ENCODE measurements around the gene DUSP1. TPM values are rescaled to one million over a fixed set of nuclear protein-coding genes. Genes with fewer than 3 reads are reported as not detected.

The DUSP1 gene, protein sequence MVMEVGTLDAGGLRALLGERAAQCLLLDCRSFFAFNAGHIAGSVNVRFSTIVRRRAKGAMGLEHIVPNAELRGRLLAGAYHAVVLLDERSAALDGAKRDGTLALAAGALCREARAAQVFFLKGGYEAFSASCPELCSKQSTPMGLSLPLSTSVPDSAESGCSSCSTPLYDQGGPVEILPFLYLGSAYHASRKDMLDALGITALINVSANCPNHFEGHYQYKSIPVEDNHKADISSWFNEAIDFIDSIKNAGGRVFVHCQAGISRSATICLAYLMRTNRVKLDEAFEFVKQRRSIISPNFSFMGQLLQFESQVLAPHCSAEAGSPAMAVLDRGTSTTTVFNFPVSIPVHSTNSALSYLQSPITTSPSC
- total RNA-seq (2022) (594 and 611 TPM in 2 replicates), Bru-seq, nascent RNA (percentile 100 among the genes with signal in this experiment), BruChase-seq, experiment 1, labeled RNA remaining after a 6-hour chase (percentile 91 among the genes with signal in this experiment), BruChase-seq, experiment 2, labeled RNA remaining after a 2-hour chase (percentile 98 among the genes with signal in this experiment)
- long read RNA-seq, transcript DUSP1-201 (4 exons, 2,019 nt) = major isoform, 2,794 of 3,013 reads
- long read RNA-seq, partial matches to known transcripts = 100 of 3,013 reads
- long read RNA-seq, other reads (novel, unspliced or antisense) = 119 of 3,013 reads

DNA sequence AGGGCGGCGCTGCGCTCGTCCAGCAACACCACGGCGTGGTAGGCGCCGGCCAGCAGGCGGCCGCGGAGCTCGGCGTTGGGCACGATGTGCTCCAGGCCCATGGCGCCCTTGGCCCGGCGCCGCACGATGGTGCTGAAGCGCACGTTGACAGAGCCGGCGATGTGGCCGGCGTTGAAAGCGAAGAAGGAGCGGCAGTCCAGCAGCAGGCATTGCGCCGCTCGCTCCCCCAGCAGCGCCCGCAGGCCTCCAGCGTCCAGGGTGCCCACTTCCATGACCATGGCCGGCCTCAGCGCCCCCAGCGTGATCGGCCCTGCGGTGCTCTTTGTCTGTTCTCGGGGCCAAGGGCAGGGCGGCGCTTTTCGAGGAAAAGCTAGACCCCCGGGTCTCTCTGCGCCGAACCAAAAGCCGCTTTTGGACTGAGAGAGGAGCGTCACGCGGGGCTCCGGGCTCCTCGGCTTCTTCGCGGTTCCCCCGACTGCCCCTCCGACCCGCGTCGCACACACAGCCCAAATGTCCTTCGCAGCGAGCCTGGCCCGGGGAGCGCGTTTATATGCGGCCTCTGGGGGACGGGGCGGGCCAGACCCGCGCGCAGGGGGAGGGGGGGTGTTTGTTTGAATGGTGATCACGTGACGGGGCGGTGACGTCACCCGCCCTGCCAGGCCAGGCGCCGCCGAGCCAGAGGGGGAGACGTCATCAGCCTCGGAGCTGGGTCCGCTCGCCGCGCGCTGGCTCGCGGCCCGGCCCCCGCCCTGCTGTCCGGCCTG lies at the start of gene DUSP1:
Gene DUSP1 (minus strand): TSS at position 521 of the 764 bp plus-strand sequence. CDS start 243 bp downstream, at position 278.
- intact Hi-C loops (cut with micrococcal nuclease) = loop anchor here (1.0 kb wide), 4 partner anchors 49 to 140 kb away; no protein-coding TSS in a partner anchor
- ChIA-PET CTCF (interaction anchor here (0.6 to 10.6 kb wide), 33 partner anchors 8 to 184 kb away, joined by 3 to 83 read pairs (median 4); no protein-coding TSS in a partner anchor), POLR2A (interaction anchor here (0.7 to 22.0 kb wide), 45 partner anchors 8 to 374 kb away, joined by 3 to 1263 read pairs (median 8); partner anchors contain the start of genes ATP6V0E1, ERGIC1 and RPL26L1)
- Mint-ChIP-seq H3K4me1 (ENCODE audit: insufficient read depth, unreplicated experiment) (peaks cover 50% of the 10 kb centered on the region), H3K27ac (ENCODE audit: low read depth, unreplicated experiment) (peak within 1 kb of the TSS; percentile 99), H3K27me3 (ENCODE audit: insufficient read depth, unreplicated experiment) (no peaks in the 10 kb centered on the region), H3K9me3 (ENCODE audit: unreplicated experiment) (no peaks in the 10 kb centered on the region), H3K4me3 (ENCODE audit: unreplicated experiment) (peak within 1 kb of the TSS; percentile 98), H3K36me3 (ENCODE audit: insufficient read depth, unreplicated experiment) (peaks cover 67% of the 10 kb centered on the region)
- TF ChIP-seq, protein P1, sequence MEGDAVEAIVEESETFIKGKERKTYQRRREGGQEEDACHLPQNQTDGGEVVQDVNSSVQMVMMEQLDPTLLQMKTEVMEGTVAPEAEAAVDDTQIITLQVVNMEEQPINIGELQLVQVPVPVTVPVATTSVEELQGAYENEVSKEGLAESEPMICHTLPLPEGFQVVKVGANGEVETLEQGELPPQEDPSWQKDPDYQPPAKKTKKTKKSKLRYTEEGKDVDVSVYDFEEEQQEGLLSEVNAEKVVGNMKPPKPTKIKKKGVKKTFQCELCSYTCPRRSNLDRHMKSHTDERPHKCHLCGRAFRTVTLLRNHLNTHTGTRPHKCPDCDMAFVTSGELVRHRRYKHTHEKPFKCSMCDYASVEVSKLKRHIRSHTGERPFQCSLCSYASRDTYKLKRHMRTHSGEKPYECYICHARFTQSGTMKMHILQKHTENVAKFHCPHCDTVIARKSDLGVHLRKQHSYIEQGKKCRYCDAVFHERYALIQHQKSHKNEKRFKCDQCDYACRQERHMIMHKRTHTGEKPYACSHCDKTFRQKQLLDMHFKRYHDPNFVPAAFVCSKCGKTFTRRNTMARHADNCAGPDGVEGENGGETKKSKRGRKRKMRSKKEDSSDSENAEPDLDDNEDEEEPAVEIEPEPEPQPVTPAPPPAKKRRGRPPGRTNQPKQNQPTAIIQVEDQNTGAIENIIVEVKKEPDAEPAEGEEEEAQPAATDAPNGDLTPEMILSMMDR (IDR thresholded peaks at IDR 0.05; ENCODE audit: unreplicated experiment) = peak; percentile 30
- no TSS peak for BruUV-seq (replicated peaks)
- DNase-seq (ENCODE audit: unreplicated experiment) = peak; percentile 99

DNA sequence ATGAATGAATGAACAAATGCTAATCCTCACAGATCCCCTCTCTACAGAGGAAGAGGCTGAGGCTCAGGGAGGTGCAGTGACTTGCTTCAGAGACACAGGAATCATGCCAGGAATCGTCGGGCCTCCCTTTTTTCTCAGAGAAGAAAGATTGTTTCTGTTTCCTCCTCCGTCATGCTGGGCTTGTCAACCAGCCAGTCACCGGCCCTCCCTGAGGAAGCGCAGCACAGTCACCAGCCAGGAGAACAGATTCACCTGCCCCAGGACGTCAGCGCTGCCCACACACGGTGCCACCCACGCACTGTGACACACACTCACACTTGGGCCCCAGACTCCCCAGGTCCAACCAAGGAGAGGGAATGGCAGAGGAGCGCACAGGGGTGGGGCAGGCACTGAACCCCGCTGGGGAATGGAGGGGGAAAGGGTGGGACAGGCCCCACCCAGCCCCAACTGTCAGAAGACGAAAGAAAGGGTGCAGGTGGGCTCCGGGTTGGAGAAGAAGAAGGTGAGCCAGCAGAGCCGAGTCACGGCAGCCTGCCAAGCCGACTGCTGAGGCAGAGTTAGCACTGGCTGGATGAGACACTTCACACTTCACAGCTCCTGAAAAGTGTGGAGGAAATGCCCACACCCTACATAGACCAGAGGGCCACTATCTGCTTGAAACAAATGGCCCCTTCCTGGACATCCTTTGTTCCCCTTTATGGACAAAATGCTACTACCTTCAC lies 49.2 kb upstream of the DUSP1 start:
- intact Hi-C loops (cut with micrococcal nuclease) = loop anchor here (1.0 to 2.0 kb wide), 2 partner anchors 13 to 49 kb away; partner anchors contain the start of gene DUSP1
- BruUV-seq (replicated peaks) = TSS peak; percentile 85
- Mint-ChIP-seq H3K27me3 (ENCODE audit: insufficient read depth, unreplicated experiment) (no peaks in the 10 kb centered on the region), H3K4me3 (ENCODE audit: unreplicated experiment) (peak overlapping the region; percentile 50), H3K36me3 (ENCODE audit: insufficient read depth, unreplicated experiment) (peaks cover 6% of the 10 kb centered on the region), H3K9me3 (ENCODE audit: unreplicated experiment) (peaks cover 2% of the 10 kb centered on the region), H3K4me1 (ENCODE audit: insufficient read depth, unreplicated experiment) (peaks cover 31% of the 10 kb centered on the region), H3K27ac (ENCODE audit: low read depth, unreplicated experiment) (peak overlapping the region; percentile 67)
- POLR2A ChIA-PET = interaction anchor here (0.7 to 38.7 kb wide), 9 partner anchors 9 to 78 kb away, joined by 3 to 1263 read pairs (median 6); partner anchors contain the start of gene DUSP1
- CTCF ChIA-PET = interaction anchor here (0.5 to 2.2 kb wide), 7 partner anchors 10 to 559 kb away, joined by 3 to 6 read pairs (median 3); no protein-coding TSS in a partner anchor
- DNase-seq (ENCODE audit: unreplicated experiment) = peak; percentile 95
- TF ChIP-seq, protein P1 (IDR thresholded peaks at IDR 0.05; ENCODE audit: unreplicated experiment) = no peak

DNA sequence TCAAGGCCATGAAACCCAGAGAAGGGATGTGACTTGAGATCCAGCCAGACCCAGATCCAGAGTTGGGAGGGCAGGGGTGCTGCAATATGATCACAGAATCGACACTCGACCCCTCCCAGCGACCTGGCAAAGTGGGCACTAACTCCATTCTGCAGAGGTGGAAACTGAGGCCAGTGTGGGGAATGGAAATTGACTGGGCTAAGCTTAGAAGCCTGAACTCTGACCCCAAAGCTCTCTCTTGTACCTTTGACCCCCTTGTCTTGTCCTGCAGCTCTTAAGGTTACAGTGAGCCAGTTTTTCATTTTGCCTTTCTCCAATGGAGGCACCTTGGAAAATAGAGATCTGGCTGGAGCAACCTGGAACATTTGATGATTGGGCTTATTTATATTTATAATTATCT lies 48.6 kb upstream of the DUSP1 start:
- H3K4me3 Mint-ChIP-seq (ENCODE audit: unreplicated experiment) = peak overlapping the region; percentile 50
- no peak for DNase-seq (ENCODE audit: unreplicated experiment)
- intact Hi-C loops (cut with micrococcal nuclease) = no loop called here
- H3K36me3 Mint-ChIP-seq (ENCODE audit: insufficient read depth, unreplicated experiment) = no peaks in the 10 kb centered on the region
- no peaks in the 10 kb centered on the region for H3K9me3 Mint-ChIP-seq (ENCODE audit: unreplicated experiment)
- H3K4me1 Mint-ChIP-seq (ENCODE audit: insufficient read depth, unreplicated experiment) = peaks cover 31% of the 10 kb centered on the region
- TF ChIP-seq, protein P1 (IDR thresholded peaks at IDR 0.05; ENCODE audit: unreplicated experiment) = no peak
- H3K27ac Mint-ChIP-seq (ENCODE audit: low read depth, unreplicated experiment) = peak overlapping the region; percentile 67
- POLR2A ChIA-PET = interaction anchor here (0.9 to 38.7 kb wide), 6 partner anchors 11 to 85 kb away, joined by 3 to 1263 read pairs (median 6); partner anchors contain the start of gene DUSP1
- H3K27me3 Mint-ChIP-seq (ENCODE audit: insufficient read depth, unreplicated experiment) = no peaks in the 10 kb centered on the region
- BruUV-seq (replicated peaks) = TSS peak; percentile 84
- CTCF ChIA-PET = interaction anchor here (1.5 to 1.8 kb wide), 2 partner anchors 10 to 47 kb away, joined by 4 to 6 read pairs; no protein-coding TSS in a partner anchor

Measured in MCF 10A (cell line).